HG03045 (cell line): ENCODE results near the gene PANK4.

Source experiments
- ATAC-seq: cut with Tn5 transposase; IDR thresholded peaks from one replicate; pipeline ENCODE4 v1.9.1; 2021; ENCODE audit warnings: mild to moderate bottlenecking, moderate library complexity; ENCODE audit not compliant: unreplicated experiment

Gene PANK4

GRCh38 chr1:2546515-2547209, 20.3 kb upstream of the PANK4 start:
- peak; percentile 30 for ATAC-seq

DNA sequence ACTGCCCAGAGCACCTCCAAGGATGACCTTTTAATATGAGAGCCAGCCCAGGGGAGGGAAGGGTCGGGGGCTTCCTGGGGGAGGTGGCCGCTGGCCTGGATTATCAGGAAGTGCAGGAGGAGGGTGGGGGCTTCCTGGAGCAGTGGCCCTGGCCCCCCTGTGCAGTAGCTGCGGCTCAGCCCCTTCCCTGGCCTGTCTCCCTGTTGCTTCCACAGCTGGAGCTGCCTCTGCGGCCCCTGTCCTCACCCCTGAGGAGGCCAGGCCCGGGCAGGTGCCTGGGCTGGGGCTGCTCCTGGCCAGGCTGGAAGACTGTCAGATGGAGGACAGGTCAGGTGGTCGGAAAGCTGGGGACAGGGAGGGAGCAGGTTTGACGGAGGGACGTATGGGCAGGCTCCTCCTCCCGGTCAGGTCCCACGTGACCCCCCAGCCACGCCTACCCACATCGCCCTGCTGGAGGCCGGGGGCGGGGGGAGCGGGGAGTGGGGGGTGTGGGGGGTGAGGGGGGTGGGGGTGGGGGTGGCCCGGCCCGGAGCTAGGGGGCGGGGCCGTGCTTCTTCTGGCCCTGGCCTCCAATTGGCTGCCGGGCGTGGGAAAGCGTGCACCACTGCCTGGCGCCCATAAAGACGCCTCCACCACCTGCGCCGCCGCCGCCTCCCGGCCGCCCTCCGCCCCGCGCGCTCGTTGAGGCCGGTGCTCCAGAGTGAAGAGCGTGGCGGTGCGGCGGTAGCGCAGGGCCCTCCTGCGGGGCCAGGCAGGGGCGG, 19.5 kb upstream of the PANK4 start:
- peak; percentile 36 for ATAC-seq

- ATAC-seq = no peak
Observed at GRCh38 chr1:2544875-2545640, 18.7 kb upstream of the PANK4 start.

DNA sequence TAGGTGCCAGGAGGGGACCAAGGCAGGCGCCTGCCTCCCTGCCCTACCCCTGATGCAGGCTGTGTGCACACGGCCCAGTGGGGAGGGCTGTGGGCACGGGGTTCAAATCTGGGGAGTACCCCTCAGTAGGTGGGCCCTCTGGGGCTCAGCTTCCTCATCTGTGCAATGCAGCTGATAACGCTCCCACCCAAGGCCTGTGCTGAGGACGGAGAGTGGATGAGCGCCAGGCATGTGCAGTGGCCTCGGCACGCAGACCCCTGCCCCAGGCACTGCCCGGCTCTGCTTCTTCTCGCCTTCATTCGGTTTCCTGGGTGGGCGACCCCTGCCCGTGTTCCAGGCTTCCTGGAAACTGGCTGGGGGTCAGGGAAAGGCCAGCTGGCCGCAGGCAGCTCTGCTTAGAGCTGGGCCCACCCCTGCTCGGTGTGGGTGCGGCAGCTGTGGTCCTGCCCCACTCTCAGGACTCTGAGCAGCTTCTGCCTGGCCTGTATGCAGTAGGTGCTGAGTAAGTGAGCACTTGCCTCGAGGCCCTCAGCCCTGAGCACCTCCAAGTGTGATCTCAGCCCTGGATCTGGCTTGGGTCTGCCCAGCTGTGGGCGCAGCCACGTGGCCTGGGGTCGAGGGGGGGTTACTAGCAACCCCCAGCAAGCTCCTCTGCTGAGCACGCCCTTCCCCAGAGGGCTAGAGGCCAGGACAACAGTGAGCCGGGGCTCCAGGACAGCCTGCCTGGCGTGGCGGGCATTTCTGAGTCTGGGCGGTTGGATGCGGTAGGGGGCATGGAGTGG, 17.9 kb upstream of the PANK4 start:
- no peak for ATAC-seq

DNA sequence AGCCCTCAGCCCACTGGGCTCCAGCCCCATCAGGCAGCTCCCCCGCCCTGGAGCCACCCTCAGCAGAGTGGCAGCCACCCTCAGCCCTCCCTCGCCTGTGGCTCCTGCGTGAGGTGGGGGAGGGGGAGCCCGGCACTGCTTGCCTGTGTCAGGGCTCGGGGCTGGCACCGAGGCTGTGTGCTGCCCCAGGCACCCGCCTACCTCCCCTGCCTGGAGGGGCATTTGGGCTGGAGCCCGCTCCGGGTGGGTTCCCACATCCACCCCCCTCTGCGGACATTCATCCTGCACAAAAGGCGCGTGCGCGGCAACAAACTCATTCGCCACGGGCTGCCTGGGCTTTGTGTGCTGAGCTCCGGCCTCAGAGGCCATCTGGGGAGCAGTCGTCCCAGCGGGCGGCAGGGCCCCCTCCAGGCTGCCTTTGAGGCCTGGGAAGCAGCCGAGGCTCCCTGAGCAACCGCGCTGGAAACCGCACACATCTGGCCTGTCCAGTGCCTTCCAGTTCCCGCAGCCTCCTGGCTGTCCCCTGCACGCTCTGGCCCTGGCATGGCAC, 17.2 kb upstream of the PANK4 start:
- ATAC-seq = no peak

DNA sequence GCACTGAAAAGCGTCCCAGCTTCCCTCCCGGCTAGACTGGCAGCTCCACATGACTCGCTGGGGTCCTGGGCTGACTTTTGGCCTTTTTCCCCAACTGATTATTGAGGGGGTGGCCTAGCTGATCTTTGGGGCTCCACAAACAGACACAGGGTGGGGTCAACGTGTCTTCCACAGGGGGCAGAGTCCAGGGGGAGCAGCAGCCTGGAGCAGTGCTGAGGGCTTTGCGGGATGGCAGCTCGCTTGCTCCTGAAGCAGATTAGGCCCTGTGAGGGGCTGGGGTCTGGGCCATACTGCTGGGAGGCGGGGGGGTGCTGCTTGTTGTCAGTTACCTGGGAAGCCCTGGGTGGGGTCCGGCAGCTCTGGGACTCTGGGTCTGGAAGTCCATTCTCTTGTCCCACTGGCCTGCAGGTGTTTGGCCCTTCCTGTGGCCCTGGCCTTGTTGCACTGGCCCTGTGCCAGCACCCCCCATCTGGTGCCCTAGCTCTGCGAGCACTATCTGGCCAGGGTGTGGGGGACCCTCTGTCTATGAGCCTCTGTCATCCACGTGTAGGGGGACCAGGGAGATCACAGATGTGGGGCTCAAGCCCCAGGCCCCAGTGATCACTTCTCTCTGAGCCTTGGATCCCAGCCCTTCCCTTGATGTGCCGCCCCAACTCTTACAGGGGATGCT, 16.0 kb upstream of the PANK4 start:
- no peak for ATAC-seq

DNA sequence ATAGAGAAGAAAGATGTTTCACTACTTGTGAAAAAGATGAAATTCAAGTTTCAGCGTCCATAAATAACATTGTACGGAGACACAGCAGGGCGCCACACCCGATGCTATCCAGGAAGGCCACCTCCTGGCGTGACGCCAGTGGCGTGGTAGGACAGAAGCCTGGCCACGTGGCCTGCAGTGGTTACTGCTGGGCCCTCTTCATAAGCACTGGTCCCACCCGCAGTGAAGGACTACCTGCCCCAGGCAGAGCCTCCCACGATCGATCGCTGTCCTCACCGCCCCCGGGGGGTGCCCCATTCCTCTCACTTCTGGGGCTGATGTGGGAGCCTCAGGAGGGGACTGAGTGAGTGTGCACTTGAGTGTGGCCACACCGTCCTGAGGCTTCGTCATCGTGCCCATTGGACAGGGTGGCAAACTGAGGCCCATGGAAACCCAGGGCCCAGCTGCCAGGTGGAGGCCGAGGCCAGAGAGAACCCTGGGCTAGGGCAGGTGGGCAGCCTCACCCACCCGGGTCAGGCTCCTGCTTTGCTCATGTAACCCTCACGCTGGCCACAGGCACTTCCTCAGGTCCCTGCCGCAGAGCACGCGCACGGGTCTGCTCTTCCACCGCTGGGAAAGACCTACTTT, 15.3 kb upstream of the PANK4 start:
- ATAC-seq = no peak

DNA sequence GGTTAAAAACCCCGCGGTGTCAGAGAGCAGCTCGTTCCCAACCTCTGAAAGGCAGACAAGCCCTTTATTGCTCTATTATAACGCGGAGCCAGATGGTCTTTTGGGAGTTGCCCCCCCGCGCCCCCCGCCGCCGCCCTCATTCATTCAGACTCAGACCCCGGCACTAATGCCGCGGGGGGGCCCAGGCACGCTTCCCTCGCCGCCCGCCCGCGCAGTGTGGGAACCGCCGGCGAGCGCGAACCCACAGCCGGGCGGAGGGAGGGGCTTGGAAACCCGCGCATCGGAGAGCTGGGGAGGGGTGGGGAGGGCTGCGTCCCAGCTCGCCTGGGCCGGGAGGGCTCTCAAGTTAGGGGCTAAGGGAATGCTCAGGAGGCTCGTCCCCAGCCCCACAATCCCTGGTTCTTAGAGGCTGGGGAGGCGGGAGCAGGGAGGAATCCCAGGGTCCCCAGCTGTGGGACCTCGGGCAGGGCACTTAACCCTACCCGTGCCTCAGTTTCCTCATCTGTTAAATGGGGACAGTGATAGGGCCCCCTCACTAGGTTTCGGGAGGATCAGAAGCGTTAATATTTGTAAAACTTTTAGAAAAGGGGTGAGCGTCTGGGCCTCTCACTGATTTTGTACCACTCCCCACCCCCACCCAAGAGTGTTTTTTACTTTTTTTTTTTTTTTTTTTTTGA, 14.6 kb upstream of the PANK4 start:
- no peak for ATAC-seq

DNA sequence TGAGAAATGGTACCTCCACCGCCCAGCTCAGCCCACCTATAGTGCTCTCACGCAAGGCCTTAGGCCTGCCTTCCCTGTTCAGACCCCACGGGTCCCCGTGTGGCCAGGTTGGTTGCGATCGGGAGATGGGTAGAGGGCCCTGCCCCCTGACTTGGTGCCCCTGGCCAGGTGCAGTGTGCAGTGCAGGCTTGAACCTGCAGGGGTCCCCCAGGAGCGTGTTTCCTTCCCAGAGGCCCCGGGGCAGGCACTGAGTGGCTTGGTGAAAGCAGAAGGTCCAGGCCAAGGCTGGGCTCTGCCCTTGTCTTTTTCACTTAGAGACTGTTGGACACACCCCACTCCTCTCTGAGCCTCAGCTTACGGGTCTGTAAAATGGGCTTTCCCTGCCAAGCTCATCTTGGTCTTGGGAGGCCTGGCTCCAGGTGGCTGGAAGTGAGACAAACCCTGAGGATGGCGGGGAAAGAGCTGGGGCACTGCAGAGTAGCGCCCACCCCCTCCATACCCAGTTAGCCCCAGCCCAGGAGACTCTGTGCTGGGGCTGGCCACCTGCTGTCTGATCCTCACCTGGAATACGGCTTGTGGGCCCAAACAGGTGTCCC, 13.0 kb upstream of the PANK4 start:
- ATAC-seq = no peak

- ATAC-seq = no peak
Observed at GRCh38 chr1:2538872-2539271, 12.5 kb upstream of the PANK4 start.

DNA sequence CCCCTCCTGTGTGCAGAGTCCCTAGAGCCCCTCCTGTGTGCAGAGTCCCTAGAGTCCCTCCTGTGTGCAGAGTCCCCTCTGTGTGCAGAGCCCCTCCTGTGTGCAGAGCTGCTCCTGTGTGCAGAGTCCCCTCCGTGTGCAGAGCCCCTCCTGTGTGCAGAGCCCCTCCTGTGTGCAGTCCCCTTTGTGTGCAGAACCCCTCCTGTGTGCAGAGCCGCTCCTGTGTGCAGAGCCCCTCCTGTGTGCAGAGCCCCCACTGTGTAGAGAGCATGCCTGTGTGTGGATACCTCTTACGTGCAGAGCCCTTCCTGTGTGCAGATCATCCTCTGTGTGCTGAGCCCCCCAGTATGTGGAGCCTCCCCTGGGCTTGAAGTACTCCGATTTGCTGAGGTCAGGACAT, 12.0 kb upstream of the PANK4 start:
- no peak for ATAC-seq

- no peak for ATAC-seq
Observed at GRCh38 chr1:2537784-2538115, 11.4 kb upstream of the PANK4 start.

GRCh38 chr1:2535981-2536380, 9.6 kb upstream of the PANK4 start:
- ATAC-seq = no peak

- no peak for ATAC-seq
Observed at GRCh38 chr1:2535455-2535854, 9.1 kb upstream of the PANK4 start.

GRCh38 chr1:2534687-2535441, 8.5 kb upstream of the PANK4 start:
- ATAC-seq = no peak

DNA sequence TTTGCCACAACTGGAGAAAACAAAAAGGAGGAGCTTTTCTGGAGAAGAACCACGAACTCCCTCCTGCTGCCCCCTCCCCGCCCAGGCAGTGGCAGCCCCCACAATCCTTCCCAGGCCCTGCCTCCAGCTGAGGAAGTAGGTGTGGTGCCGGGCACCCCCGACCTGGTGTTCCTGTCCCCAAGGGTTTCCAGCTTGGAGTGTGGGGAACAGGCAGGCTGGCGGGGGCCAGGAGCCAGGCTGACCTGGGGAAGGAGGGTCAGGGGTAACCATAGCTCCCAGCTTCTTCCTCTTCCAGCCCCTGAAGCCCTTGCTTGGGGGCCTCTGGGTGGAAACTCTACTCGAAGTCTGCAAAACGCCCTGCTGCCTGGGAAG, 7.9 kb upstream of the PANK4 start:
- ATAC-seq = no peak

- no peak for ATAC-seq
Observed at GRCh38 chr1:2533365-2533764, 7.0 kb upstream of the PANK4 start.

DNA sequence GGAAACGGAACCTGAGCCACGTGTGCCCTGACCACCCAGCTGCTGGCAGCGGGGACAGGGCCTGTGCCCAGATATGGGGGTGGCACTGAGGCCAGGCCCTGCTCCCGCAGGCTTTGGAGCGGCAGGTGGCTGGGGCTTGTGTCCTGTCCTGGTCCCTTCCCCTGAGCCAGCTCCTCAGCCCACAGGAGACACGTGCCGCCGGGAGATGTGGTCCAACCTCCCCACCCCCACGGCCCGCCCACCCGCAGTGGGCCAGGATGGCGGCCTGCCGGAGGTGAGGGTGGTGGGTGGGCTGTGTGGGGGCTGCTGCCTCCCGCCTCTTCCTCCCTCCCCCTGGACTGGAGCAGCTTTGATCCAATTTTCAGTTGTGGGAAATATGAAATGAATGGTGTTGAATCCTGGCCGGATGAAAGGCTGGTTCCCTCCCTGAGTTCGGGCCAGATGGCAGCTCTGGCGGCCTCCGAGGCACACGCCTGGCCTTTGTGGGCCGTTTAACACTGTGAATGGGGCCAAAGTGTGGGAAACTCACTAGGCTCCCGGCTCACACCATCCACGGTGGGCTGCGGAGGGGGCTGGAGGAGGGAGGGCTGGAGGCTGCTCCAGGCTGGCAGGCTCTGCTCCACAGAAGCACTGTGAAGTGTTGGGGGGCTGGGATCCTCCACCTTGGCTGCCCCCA, 6.2 kb upstream of the PANK4 start:
- no peak for ATAC-seq
